Stimulated activated CD8-positive, alpha-beta memory T cell treated with anti-CD3 and anti-CD28 coated beads, Interleukin-12 subunit alpha, Interleukin-12 subunit beta, amount 100 ng/mL, for 1 hour (primary cell): ENCODE results near the gene GCFC2.
A peak's percentile ranks its signal among the peaks of the same experiment; 100 is the strongest.
"Not testable (repeated sequence)": the region's sequence is repeated elsewhere in the genome, so short reads cannot be mapped to it uniquely, and the experiment has no call there.

Experiments used
- DNase-seq: peaks from one replicate; pipeline ENCODE4 v3.0.0-alpha.2; 2020; ENCODE audit warnings: low read depth

Gene GCFC2

GRCh38 chr2:75710577-75711253, at the start of gene GCFC2:
Gene GCFC2 (minus strand): TSS chr2:75710915. CDS start chr2:75710855, 60 bp downstream.
- DNase-seq, result peak; percentile 74

DNA sequence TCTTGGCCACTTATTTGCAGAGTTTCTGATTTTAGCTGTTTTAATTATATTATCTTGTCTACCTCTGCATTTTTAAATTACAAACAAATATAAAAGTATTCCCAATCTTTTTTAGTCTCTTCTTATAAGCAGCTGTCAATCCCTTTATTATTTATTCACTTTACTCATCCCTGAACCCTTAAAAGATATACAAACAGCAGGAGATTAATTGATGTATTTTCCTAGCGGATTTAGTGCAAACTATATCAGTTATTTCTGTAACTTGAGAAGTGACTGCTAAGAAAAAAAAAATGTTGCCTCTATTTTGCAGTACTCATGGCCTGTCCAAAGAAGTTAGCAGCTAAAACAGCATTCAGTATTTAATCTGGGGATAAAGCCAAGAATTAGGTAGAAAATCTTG, 42.1 kb upstream of the GCFC2 start:
- DNase-seq, result no peak

- no peak for DNase-seq
Measured at GRCh38 chr2:75751824-75752468, 41.2 kb upstream of the GCFC2 start.

GRCh38 chr2:75751360-75751759, 40.6 kb upstream of the GCFC2 start:
- DNase-seq, result no peak

- no peak for DNase-seq
Measured at GRCh38 chr2:75737961-75738360, 27.2 kb upstream of the GCFC2 start.

- DNase-seq, result no peak
Measured at GRCh38 chr2:75736276-75736675, 25.6 kb upstream of the GCFC2 start.

DNA sequence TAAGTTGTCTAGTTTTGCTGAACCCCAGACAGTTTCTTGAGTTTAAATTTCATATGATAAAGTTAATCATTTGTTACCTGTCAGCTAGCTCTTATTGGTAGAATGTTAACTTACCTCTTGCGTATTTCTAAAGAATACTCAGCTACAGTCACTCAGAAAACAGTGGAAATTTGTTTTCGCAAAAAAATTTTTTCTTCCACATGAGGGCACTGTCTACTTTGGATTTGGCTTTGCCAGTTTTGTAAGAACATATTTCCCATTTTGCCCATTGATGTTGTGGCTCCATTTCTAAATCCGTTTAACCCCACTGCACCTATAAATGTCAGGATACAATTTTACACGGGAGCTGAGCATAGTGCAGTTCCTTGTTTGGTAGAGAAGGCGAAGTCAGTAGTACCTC, 19.1 kb upstream of the GCFC2 start:
- no peak for DNase-seq

DNA sequence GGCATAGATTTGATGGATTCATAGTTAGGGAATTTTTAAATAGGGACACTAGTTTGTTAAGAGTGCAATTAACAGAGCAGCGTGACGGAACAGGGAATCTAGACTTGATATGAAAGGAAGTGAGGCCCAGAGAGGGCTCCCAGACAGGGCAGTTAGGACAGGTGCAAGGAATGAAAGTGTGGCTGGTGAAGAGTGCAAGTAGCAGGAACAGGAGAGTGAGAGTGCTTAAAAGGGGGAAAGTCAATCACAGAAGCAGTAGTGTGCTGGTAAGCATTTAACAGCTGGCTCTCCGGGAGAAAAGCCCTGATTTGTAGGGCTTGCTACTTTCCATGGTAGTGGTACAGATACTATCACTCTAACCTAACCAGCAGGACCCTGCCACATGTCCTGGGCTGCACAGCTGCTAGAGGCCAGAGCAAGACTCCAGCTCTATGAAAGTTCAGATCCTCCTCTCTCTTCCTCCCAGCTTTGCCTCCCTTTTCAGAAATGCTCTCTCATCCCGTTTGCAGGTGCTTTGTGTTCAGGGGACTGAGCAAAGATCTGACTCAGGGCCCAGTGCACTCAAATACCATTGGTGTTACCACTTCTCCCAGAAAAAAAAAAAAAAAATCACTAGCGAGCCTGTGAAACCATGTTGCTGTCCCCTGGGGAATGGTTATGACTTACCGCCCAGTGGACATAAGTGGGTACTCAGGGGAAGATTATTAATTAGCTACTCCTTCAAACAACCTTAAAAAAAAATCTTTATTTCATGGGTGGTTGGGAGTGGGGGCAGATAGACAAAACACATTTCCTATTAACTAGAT, 18.1 kb upstream of the GCFC2 start:
- DNase-seq, result no peak

DNA sequence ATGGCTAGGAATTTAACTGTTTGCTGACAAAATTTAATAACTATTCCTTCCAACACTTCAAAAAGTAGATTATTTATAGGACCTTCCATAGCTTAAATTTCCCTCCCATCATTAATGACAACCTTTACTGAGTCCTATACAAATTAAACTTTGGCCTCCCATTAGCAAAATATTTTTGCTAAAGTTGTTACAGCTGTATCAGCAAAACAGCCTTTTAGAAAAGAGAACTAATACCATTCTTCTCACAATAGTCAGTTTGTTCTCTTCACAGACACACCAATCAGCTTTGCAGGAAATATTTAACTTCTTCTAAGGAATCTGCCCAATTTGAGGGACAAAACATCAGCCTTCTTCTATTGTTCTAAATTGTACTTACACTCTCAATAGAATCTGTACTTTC, 12.0 kb upstream of the GCFC2 start:
- DNase-seq, result no peak

- DNase-seq, result no peak
Measured at GRCh38 chr2:75720525-75720924, 9.8 kb upstream of the GCFC2 start.

GRCh38 chr2:75719616-75720015, 8.9 kb upstream of the GCFC2 start:
- no peak for DNase-seq

DNA sequence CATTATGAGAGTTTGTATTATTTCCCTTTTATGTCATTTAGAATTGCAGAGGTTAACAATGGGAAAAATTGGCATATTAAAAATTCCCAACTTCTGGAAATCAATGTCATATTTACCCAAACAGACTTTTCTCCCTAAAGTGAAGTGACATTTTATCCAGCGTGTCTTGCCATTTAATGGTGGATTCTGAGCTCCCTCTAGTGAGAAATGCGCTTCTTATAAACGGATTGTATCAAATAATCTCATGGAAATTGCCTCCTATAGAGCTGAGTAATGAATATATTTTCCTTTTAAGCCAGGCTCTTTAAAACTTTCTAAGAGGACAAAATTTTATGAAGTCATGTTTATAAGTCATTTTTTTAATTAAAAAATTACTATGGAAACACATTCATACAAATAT, 5.7 kb upstream of the GCFC2 start:
- no peak for DNase-seq

DNA sequence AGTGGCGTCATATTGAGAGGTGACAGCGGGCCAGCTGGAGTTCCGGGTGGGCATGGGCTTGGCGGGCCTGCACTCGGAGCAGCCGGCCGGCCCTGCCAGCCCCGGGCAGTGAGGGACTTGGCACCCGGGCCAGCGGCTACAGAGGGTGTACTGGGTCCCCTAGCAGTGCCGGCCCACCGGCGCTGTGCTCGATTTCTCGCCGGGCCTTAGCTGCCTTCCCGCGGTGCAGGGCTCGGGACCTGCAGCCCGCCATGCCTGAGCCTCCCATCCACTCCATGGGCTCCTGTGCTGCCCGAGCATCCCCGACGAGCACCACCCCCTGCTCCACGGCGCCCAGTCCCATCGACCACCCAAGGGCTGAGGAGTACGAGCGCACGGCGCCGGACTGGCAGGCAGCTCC, 875 bp upstream of the GCFC2 start:
- not testable (repeated sequence) for DNase-seq

- DNase-seq, result peak; percentile 2
Measured at GRCh38 chr2:75710220-75710576, 517 bp downstream of the GCFC2 start.

DNA sequence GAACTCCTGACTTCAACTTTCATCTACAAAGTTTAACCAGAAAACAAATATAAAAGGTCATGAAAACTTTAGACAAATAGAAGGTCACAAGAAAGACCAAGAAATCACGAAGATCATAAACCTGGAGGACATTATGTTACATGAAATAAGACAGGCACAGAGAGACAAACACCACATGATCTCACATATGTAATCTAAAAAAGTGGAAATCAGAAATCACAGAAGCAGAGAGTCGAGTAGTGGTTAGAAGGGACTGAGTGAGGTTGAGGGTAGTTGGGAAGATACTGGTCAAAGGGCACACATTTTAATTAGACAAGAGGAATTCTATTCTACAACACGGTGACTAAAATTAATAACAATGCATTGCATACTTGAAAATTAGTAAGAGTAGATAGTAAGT, 1.4 kb downstream of the GCFC2 start:
- no peak for DNase-seq

- no peak for DNase-seq
Measured at GRCh38 chr2:75707901-75708300, 2.8 kb downstream of the GCFC2 start.

DNA sequence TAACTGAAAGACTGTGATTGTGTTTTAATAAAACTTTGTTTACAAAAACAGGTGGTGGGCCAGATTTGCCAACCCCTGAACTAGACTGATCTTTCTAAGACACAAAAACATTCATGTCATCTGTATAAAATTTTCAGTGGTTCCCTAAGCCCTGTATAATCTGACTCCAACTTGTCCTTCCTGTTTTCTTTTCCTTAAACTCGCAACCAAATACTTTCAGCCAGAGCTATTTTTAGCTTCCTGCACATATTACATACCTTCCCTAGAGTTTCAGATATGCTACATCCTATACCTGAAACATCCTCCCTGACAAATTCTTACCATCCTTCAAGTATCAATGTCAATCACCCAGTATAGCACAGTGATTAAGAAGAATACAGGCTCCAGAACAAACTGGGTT, 4.8 kb downstream of the GCFC2 start:
- DNase-seq, result no peak

DNA sequence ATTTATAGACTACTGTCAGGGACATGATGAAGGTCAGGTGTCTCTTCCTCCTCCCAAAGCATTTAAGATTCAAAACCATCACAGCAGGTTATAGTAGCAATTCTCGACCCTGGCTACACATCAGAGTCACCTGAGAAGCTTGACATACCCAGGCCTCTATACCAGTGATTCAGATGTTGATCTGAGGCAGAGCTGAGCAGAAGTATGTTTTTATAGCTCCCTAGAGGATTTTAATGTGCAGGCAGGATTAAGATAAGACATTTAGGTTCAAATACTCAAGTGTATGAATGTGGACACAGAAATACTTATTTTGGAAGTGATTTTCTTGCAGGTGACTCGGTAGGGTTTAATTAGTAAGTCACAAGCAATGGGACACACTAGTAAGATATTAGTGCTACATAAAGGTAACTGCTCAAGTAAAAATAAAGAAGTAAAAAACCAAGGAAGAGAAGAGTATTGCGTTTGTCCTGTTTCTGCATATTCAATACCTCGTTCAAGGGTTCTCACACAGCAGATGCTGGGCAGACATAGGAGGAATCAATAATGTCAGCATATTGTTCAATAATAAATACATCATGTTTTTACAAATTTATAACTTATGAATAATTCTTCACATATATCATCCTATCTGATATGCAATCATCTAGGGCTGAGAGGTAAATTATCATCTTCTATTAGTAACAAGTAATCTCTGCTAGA, 7.0 kb downstream of the GCFC2 start:
- no peak for DNase-seq

DNA sequence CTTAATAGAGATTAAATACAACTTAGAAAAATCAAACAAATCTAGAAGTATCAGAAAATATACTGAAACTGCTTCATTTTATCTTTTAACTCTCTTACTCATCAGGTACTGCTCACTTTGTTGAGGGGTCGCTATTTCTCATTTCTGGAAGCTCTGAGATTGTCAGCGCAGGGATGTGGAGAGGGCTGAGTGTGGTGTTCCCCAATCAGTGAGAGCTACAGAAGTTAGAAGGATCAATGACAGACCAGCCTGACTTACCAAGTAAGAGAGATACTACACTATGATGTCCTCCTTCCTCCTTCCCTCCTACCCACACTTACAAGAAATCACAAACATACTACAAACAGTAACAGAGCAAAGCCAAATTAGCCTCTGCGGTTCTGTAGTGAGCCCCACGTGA, 8.1 kb downstream of the GCFC2 start:
- no peak for DNase-seq

GRCh38 chr2:75698918-75699317, 11.8 kb downstream of the GCFC2 start:
- no peak for DNase-seq

DNA sequence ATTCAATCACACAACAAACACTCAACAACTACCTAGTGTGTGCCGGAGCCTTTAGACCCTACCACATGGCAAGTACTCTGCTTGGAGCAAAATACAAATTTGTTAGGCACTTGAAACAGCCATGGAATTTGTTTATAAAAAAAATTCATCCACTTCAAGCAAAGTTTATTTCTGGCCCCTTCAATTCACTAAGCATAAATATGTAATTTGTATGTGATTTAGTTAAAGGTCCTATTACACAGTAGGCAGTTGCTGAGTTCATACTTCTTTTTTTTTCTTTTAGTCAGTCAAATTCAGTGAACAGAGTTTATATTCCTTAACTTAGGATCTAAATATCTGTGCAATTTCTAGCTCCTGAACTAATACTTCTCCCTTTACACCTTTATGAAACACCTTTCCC, 22.5 kb downstream of the GCFC2 start:
- no peak for DNase-seq

DNA sequence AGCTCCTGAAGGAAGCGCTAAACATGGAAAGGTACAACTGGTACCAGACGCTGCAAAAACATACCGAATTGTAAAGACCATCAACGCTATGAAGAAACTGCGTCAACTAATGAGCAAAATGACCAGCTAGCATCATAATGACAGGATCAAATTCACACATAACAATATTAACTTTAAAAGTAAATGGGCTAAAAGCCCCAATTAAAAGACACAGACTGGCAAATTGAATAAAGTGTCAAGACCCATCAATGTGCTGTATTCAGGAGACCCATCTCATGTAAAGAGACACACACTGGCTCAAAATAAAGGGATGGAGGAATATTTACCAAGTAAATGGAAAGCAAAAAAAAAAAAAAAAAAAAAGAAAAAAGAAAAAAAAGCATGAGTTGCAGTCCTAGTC, 27.3 kb downstream of the GCFC2 start:
- DNase-seq, result not testable (repeated sequence)

DNA sequence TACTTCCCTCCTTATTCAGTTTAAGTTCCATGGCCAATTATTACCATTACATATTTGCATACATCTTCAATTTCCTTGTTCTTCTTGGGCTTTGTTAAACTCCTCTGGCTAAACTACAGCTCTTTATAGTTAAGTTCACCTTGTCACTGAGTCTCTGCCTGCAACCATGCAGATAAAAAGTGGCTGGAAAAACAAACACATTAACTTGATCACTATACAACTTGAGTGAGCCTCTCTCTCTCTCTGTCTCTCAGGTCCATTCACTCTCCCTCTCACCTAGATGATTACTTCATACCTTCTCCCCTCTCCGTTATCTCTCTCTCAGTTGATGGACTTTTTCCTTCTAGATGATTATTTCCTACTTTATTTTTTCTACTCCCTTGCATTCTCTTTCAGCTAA, 30.3 kb downstream of the GCFC2 start:
- DNase-seq, result no peak
